CD1c-positive myeloid dendritic cell (primary cell): ENCODE measurements around the gene H2BK1.

Experiments used
- DNase-seq: peaks from one replicate; pipeline ENCODE4 v3.0.0-alpha.2; 2016; ENCODE audit errors: extremely low spot score

The H2BK1 gene

GRCh38 chr7:151245360-151246101 lies 35.2 kb upstream of the H2BK1 start:
- peak; percentile 57 for DNase-seq

GRCh38 chr7:151244841-151245346 lies 34.6 kb upstream of the H2BK1 start:
- peak; percentile 4 for DNase-seq

- peak; percentile 79 for DNase-seq
These were observed 34.0 kb upstream of the H2BK1 start for GRCh38 chr7:151244196-151244840.

- DNase-seq, result peak; percentile 55
These were observed 33.3 kb upstream of the H2BK1 start for GRCh38 chr7:151243408-151244195.

- DNase-seq, result no peak
These were observed 32.7 kb upstream of the H2BK1 start for GRCh38 chr7:151243045-151243349.

GRCh38 chr7:151242159-151243044 lies 32.1 kb upstream of the H2BK1 start:
- no peak for DNase-seq

- no peak for DNase-seq
These were observed 31.4 kb upstream of the H2BK1 start for GRCh38 chr7:151241755-151242096.

- no peak for DNase-seq
These were observed 30.9 kb upstream of the H2BK1 start for GRCh38 chr7:151240942-151241754.

GRCh38 chr7:151240536-151240935 lies 30.2 kb upstream of the H2BK1 start:
- no peak for DNase-seq

- no peak for DNase-seq
These were observed 29.7 kb upstream of the H2BK1 start for GRCh38 chr7:151239837-151240459.

GRCh38 chr7:151238924-151239836 lies 28.9 kb upstream of the H2BK1 start:
- DNase-seq, result no peak

GRCh38 chr7:151238190-151238810 lies 28.0 kb upstream of the H2BK1 start:
- no peak for DNase-seq

- no peak for DNase-seq
These were observed 27.2 kb upstream of the H2BK1 start for GRCh38 chr7:151237244-151238189.

GRCh38 chr7:151236406-151236805 lies 26.1 kb upstream of the H2BK1 start:
- DNase-seq, result no peak

GRCh38 chr7:151235091-151235787 lies 25.0 kb upstream of the H2BK1 start:
- no peak for DNase-seq

GRCh38 chr7:151233804-151234203 lies 23.5 kb upstream of the H2BK1 start:
- DNase-seq, result no peak
